Natural killer cell (primary cell): Measurements from ENCODE around the gene BOD1L1. TPM values are rescaled to one million over a fixed set of nuclear protein-coding genes. Genes with fewer than 3 reads are reported as not detected.
A peak's percentile ranks its signal among the peaks of the same experiment; 100 is the strongest.

ENCODE experiments used
- ATAC-seq, 3 donors: fragments of 150-1000 bp in 2 of 3; fragments of 200-7000 bp in 1 of 3; cut with Tn5 transposase; 1 replicate in 1 of 3; 2 replicates in 2 of 3; pipeline ENCODE4 v1.10.0; 2021; ENCODE audit warnings: mild to moderate bottlenecking in 2 of 3, moderate library complexity in 2 of 3
- DNase-seq, 2 donors: peaks; one replicate each; pipeline versions ENCODE4 v3.0.0 to v3.0.0-alpha.2; 2013 to 2021; ENCODE audit warnings: mixed read lengths in 1 of 2
- H3K27ac ChIP-seq: one replicate; pipeline ENCODE4 v1.5.1; 2013; ENCODE audit warnings: mild to moderate bottlenecking, low read length
- H3K27me3 ChIP-seq: one replicate; pipeline ENCODE4 v1.6.1; 2013; ENCODE audit warnings: low read length; ENCODE audit not compliant: control insufficient read depth, insufficient read depth
- H3K36me3 ChIP-seq: one replicate; pipeline ENCODE4 v1.6.1; 2013; ENCODE audit warnings: low read length; ENCODE audit not compliant: control insufficient read depth, insufficient read depth
- H3K4me1 ChIP-seq: one replicate; pipeline ENCODE4 v1.6.1; 2013; ENCODE audit warnings: low read length; ENCODE audit not compliant: control insufficient read depth, insufficient read depth
- H3K4me3 ChIP-seq: one replicate; pipeline ENCODE4 v1.5.1; 2013; ENCODE audit warnings: low read length
- H3K9me3 ChIP-seq: one replicate; pipeline ENCODE4 v1.6.1; 2013; ENCODE audit warnings: low read length; ENCODE audit not compliant: control insufficient read depth, insufficient read depth
- H3K27ac Mint-ChIP-seq, 2 donors: one replicate each; pipeline ENCODE4 v1.8.0; 2022; ENCODE audit warnings: mild to moderate bottlenecking in 2 of 2, mixed read lengths in 2 of 2, moderate library complexity in 1 of 2
- H3K27me3 Mint-ChIP-seq, 2 donors: one replicate each; pipeline ENCODE4 v1.8.0; 2022; ENCODE audit warnings: low read depth in 2 of 2, mixed read lengths in 2 of 2
- H3K36me3 Mint-ChIP-seq: one replicate; pipeline ENCODE4 v1.8.0; 2022; ENCODE audit warnings: mixed read lengths
- H3K4me1 Mint-ChIP-seq, 2 donors: one replicate each; pipeline ENCODE4 v1.8.0; 2022; ENCODE audit warnings: mixed read lengths in 2 of 2
- H3K4me3 Mint-ChIP-seq: one replicate; pipeline ENCODE4 v1.8.0; 2022; ENCODE audit warnings: mild to moderate bottlenecking, moderate library complexity, mixed read lengths
- H3K9me3 Mint-ChIP-seq, 2 donors: one replicate each; pipeline ENCODE4 v1.8.0; 2022; ENCODE audit warnings: mixed read lengths in 2 of 2
- CTCF ChIP-seq: fragments of 200-600 bp; IDR thresholded peaks from one replicate; pipeline ENCODE4 v1.8.0; 2022; ENCODE audit warnings: antibody characterized with exemption
- WGBS: methylation state at CpG from one replicate; pipeline ENCODE4 v1.1.7; 2013; ENCODE audit warnings: missing lambda C conversion rate; ENCODE audit not compliant: insufficient coverage; 5-methylcytosine and 5-hydroxymethylcytosine counted together
- intact Hi-C: fragments of 100-400 bp; cut with micrococcal nuclease; formaldehyde crosslinking; loops from one replicate; pipeline ENCODE4 v1.14.2; 2022
- total RNA-seq, 4 donors: library from RNA; stranded (reverse); fragments of 120-200 nt in 1 of 4; gene quantifications; one replicate each; pipeline versions ENCODE4 v1.2.3 to v1.2.4, GENCODE V29; 2013 to 2022

BOD1L1 gene
- total RNA-seq, 3 donors from 2014 or later (not counting 1 experiment from before 2014, with no cell fraction given) = 62.2 to 69.1 (median 67.7) TPM

DNA sequence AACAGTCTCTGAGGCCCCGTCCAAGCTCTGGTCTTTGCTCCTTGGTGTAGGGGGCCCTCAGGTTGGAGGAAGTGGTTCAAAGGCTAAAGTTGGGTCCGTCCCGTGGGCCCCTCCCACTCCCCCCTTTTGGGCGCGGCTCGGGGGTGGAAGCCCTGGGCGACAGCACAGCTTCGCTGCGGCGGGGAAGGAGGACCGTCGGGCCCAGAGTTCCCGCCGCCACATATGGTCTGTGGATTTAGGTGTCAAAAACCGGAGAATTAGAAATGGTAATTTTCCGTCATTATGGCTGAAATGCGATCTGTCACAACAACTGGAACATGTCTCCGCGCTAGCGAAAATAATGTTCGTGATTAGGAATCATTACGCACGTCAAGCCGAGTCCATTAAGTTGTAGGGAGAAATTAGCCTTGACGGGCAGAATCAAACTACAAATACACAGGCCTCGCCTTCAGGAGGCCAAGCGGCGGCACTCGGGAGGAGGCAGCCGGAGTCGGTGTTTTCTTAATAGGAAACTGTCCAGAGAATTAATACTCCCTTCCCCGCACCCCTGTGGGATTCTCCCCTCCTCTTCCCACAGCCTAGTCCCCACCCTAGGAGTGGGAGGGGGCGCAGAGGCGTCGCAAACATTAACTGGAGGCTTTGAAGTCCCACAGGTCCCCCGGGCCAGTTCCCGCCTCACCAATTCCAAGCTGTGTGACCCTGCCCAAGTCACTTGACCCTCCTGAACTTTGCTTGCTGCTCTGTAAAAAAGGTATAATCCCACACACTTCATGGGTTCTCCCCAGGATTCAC, 98.2 kb downstream of the BOD1L1 start:
- no peak for DNase-seq
- no peak overlapping the region for H3K27ac ChIP-seq
- intact Hi-C loops = no loop called here

GRCh38 chr4:13528821-13529127, 98.8 kb downstream of the BOD1L1 start:
- Histone ChIP-seq H3K27me3 (peaks cover 85% of the 10 kb centered on the region), H3K4me3 (no peak overlapping the region), H3K4me1 (peaks cover 38% of the 10 kb centered on the region), H3K36me3 (no peaks in the 10 kb centered on the region), H3K9me3 (peaks cover 31% of the 10 kb centered on the region), H3K27ac (no peak overlapping the region)
- intact Hi-C loops = no loop called here
- peaks cover 26 to 36% of the 10 kb centered on the region in 2 donors for H3K4me1 Mint-ChIP-seq
- no peak for TF ChIP-seq CTCF
- 16% methylated on average over 4 of the region's 5 CpGs for WGBS
- peaks cover 2% of the 10 kb centered on the region in 2 donors for H3K9me3 Mint-ChIP-seq
- H3K27ac Mint-ChIP-seq = peak overlapping the region; percentile 45 to 48
- H3K36me3 Mint-ChIP-seq = no peaks in the 10 kb centered on the region
- DNase-seq = no peak
- peak overlapping the region; percentile 77 for H3K4me3 Mint-ChIP-seq
- ATAC-seq = no peak
- peaks cover 66 to 75% of the 10 kb centered on the region in 2 donors for H3K27me3 Mint-ChIP-seq

More for the DNA sequence above, 98.2 kb downstream of the BOD1L1 start:
- Mint-ChIP-seq H3K4me3 (peak overlapping the region; percentile 77), H3K9me3 (peaks cover 2% of the 10 kb centered on the region in 2 donors), H3K36me3 (no peaks in the 10 kb centered on the region), H3K4me1 (peaks cover 26 to 36% of the 10 kb centered on the region in 2 donors), H3K27me3 (peaks cover 66 to 75% of the 10 kb centered on the region in 2 donors), H3K27ac (peak overlapping the region; percentile 45 to 48)
- H3K4me1 ChIP-seq = peaks cover 42% of the 10 kb centered on the region
- WGBS = 13% methylated on average over 37 of the region's 37 CpGs
- H3K4me3 ChIP-seq = no peak overlapping the region
- no peaks in the 10 kb centered on the region for H3K36me3 ChIP-seq
- H3K9me3 ChIP-seq = peaks cover 25% of the 10 kb centered on the region
- peaks cover 85% of the 10 kb centered on the region for H3K27me3 ChIP-seq
- ATAC-seq = no peak
- no peak for TF ChIP-seq CTCF

DNA sequence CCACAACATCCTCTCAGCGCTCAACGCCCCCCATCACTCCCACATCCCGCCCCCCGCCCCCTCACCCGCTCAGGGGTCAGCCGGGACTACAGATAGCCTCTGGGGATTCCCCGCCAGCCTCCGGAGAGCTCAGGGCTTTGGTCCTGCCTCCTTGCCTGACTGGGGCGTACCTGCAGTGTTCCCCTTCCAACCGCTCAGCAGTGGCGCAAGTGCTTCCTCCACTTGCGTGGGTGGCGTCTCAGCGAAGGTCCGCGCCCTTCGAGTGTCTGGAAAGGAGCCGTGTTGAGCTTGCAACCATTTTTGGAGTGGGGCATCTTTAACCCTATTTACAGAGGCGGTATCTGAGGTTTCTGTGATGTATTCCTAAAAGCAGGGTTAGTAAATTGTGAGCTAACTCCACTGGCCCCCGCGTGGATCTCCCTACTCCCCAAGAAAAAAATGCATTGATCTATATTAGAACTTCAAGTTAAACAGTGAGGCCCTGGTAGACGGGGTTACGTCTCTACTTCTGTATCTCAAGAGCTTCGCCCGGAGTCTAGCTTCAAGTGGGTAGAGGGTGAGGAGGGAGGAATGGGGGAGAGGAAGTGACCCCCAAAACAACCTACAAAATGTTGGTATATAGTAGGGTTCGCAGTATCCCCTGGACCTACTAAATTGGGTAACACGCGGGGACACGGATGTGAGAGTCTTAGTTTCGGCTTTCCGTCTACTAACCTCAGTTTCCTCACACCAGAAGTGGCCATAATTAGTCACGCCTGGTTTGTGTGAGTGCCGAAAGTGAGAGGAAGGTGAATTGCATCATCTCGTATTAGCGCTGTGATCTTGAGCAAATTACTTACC, 99.3 kb downstream of the BOD1L1 start:
- no peak overlapping the region for H3K27ac ChIP-seq
- H3K27me3 Mint-ChIP-seq = peaks cover 67 to 75% of the 10 kb centered on the region in 2 donors
- peak overlapping the region; percentile 77 for H3K4me3 Mint-ChIP-seq
- peaks cover 33% of the 10 kb centered on the region for H3K9me3 ChIP-seq
- ATAC-seq (peak; percentile 43 to 71 (median 66)), DNase-seq (no peak)
- H3K4me1 ChIP-seq = peaks cover 38% of the 10 kb centered on the region
- no peak overlapping the region for H3K4me3 ChIP-seq
- 1% methylated on average over 29 of the region's 35 CpGs for WGBS
- peaks cover 26 to 36% of the 10 kb centered on the region in 2 donors for H3K4me1 Mint-ChIP-seq
- intact Hi-C loops = no loop called here
- peaks cover 2% of the 10 kb centered on the region in 2 donors for H3K9me3 Mint-ChIP-seq
- peak overlapping the region; percentile 45 to 48 for H3K27ac Mint-ChIP-seq
- peaks cover 90% of the 10 kb centered on the region for H3K27me3 ChIP-seq
- no peaks in the 10 kb centered on the region for H3K36me3 ChIP-seq
- no peak for TF ChIP-seq CTCF
- H3K36me3 Mint-ChIP-seq = no peaks in the 10 kb centered on the region
